GM18505 (cell line): ENCODE measurements around the gene LRRN4CL.
"Not testable (repeated sequence)": the region's sequence is repeated elsewhere in the genome, so short reads cannot be mapped to it uniquely, and the experiment has no call there.

ENCODE experiments used
- ATAC-seq: cut with Tn5 transposase; IDR thresholded peaks from one replicate; pipeline ENCODE4 v1.9.1; 2021; ENCODE audit not compliant: unreplicated experiment
- POLR2A ChIP-seq: IDR thresholded peaks from 4 replicates; pipeline ENCODE4 v1.6.1; 2011; ENCODE audit warnings: borderline replicate concordance; ENCODE audit not compliant: insufficient read depth, insufficient read length; ENCODE audit errors: extremely low read depth

Gene LRRN4CL

DNA sequence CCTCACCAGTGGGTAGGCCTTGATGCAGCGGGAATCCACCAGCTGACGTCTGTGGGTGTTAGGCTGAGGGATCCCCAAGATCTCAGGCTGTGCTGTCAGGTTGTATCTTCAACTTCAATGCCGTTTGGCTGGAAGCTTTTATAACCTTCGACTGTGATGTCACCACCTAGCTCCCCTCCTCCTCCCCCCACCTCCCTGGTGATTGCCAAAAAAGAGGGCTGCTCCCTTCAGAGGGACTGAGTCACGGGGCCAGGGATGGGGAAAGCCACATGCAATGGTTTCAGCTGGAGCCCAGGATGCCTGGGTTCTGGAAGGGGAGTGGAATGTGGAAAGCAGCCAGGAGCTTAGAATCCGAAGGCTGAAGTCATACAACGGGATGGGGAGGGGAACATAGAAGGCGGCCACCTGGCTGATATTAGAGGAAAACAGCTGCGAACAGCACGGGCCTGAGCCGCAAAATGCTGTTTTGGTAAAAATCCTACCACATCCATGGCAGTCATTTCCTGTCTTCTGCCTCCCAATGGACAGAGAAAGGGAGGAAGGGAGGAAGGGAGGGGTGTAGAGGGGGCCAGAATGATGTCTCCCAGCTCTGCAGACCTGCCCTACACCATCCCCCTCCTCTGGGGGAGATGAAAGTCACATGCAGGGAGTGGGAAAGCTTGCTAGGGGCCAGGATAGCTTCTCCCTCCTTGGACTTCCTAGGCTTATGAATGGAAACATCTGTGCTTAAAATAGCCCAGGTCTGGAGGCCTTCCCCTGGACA, at the start of gene LRRN4CL:
LRRN4CL (minus strand) TSS at position 110 of the 763 bp plus-strand sequence. CDS start 1,022 bp downstream, outside the sequence.
- ATAC-seq, result no peak
- no peak for TF ChIP-seq POLR2A

- no peak for ATAC-seq
- no peak for TF ChIP-seq POLR2A
Measured at GRCh38 chr11:62737196-62737595, 47.9 kb upstream of the LRRN4CL start.

GRCh38 chr11:62732830-62733229, 43.5 kb upstream of the LRRN4CL start:
- TF ChIP-seq POLR2A, result no peak
- no peak for ATAC-seq

- ATAC-seq, result not testable (repeated sequence)
Measured at GRCh38 chr11:62730076-62730475, 40.7 kb upstream of the LRRN4CL start.

GRCh38 chr11:62728171-62728988, 39.0 kb upstream of the LRRN4CL start, which contains the start of gene TTC9C:
Gene TTC9C (plus strand): TSS chr11:62728486. CDS start chr11:62728849, 363 bp downstream.
- ATAC-seq, result peak; percentile 25
- peak; percentile 79 for TF ChIP-seq POLR2A

DNA sequence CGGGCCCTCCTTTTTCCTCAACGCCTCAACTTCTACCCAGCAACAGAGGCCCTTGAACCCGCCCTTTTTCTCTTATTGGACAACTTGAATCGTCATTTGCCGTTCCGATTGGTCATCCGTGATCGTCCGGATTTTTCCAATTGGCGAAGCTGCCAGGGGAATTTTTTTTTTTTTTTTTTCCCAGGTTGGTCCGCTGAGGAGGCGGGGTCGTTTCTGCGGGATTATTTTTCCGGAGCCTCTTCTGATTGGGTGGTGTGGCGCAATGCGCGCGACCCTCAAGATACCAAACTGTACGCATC, 38.5 kb upstream of the LRRN4CL start:
- no peak for TF ChIP-seq POLR2A
- ATAC-seq, result peak; percentile 44

- peak; percentile 98 for TF ChIP-seq POLR2A
- peak; percentile 61 for ATAC-seq
Measured at GRCh38 chr11:62727165-62727871, 38.0 kb upstream of the LRRN4CL start, which contains the start of gene HNRNPUL2. Gene HNRNPUL2 (minus strand): TSS chr11:62727457. CDS start chr11:62727156, 301 bp downstream.

DNA sequence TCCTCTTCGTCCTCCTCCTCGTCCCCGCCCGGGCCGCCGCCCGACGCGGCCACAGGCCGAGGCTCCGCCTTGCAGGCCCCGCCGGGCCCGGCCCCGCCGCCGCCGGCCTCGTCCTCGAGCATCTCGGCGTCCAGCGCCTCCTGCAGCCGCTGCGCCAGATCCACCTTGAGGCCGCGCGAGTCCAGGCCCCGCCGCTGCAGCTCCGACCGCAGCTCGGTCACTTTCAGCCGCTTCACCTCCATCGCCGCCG, 37.5 kb upstream of the LRRN4CL start:
- ATAC-seq, result no peak
- no peak for TF ChIP-seq POLR2A

DNA sequence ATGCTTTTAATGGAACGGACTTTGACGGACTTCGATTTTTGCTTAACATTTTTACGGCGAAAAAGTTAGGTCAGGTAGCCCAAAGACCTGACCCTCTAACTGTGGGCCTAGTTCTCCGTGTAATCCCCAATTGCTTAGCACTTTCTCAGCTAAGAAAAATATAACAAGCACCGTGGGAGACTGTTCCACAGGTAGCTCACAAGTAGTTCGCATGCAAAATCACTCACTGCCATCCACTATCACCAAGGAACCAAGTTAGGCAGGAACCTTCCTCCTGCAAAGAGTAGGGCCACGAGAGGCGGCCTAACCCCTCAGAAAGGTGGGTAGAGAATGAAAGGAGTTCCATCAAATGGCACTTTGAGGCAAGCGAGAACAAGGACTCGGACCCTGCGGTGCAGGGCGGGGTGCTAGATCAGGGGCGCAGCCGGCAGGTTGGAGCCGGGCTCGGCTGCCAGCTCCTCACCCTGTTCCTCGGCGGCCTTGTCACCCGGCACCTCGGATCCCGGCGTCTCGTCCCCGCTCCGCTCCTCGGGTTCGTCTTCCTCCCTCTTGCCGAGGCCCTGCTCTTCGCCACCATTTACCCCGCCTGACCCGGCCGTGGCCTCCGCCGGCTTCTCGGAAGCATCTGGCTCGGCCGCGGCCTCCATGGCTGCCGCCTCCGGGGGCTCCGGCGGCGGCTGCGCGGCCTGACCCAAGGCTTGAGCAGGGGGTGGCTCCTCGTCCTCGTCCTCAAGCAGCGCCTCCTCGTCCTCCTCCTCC, 37.0 kb upstream of the LRRN4CL start:
- TF ChIP-seq POLR2A, result no peak
- peak; percentile 1 for ATAC-seq

DNA sequence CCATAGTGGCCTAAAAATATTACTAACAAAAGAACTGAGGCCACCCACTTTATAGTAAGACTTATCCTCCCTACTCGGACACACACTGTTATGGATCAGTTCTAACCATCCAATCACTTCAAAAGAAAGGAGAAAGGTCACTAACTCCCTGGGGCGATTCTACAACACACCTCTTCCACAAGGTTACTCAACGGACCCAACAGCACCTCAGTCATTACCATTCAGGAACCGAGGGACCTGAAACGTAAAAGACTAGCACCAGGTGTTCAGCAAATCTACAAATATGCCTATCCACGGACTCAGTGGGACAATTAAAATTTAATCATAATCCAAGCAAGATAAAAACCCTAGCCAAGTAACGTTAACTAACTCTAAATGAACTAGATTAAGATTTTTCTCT, 36.3 kb upstream of the LRRN4CL start:
- ATAC-seq, result no peak
- no peak for TF ChIP-seq POLR2A

- no peak for TF ChIP-seq POLR2A
- ATAC-seq, result no peak
Measured at GRCh38 chr11:62724171-62724570, 34.8 kb upstream of the LRRN4CL start.

DNA sequence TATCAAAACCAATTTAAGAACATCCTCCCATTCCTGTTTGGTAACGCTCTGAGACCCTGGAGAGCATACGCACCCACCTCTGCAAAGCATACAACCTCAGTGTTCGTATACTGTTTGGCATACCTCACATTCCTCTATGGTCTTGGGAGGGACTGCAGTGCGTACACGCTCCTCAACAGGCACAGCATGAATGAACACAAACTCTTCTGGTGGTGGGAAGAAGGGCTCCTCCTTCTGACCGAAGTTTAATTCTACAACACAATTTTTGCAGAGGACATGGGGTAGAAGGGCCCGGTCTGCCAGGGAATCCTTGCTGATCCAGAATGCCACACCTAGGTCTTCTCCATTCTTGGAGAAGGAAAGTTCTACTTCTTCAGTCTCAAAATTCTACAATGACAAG, 32.7 kb upstream of the LRRN4CL start:
- no peak for TF ChIP-seq POLR2A
- ATAC-seq, result no peak

DNA sequence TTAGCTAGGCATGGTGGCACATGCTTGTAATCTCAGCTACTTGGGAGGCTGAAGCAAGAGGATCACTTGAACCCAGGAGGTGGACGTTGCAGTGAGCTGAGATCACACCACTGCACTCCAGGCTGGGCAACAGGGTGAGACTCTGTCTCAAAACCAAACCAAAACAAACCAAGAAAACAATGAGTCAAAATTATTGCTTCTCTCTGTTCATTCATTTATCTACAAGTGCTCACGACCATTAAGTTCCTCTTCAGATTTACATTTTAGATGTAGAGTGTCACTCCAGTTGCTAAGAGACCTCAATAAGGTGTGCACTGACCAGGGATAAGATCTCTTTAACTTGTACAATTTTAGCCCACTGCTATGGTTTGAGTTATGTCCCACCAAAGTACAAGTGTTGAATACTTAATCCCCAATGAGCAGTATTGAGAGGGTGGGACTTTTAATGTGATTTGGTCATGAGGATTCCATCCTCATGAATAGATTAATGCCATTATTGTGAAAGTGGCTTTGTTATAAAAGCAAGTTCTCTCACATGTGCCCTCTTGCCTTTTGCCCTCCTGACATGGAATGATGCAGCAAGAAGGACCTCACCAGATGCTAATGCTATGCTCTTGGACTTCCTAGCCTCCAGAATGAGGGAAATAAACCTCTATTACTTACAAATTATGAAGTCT, 30.1 kb upstream of the LRRN4CL start:
- ATAC-seq, result no peak
- no peak for TF ChIP-seq POLR2A

DNA sequence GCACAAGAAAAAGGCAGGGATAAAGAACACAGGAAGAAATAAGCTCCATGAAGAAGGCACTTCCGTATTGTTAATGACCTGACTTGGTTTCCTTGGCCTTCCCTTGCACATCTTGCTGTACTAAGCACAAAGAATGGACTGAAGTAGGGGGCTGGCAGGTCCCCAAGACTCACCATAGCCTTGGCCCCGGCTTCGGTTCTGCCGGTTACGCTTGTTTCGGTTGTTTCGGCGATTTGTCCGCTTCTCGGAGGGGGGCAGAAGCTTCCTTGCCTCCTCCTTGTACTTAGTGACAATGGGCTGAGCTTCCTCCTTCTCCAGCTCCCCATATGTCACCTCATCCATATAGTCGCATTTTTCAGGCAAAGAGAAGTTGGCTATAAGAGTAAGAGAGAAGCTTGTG, 27.5 kb upstream of the LRRN4CL start:
- no peak for TF ChIP-seq POLR2A
- ATAC-seq, result no peak
